ENCODE results near the gene DNAH7. TPM values are rescaled to one million over a fixed set of nuclear protein-coding genes. Genes with fewer than 3 reads are reported as not detected.
A peak's percentile ranks its signal among the peaks of the same experiment; 100 is the strongest.

The DNAH7 gene
- total and polyA plus RNA-seq, 7 donors: 0.04 to 0.29 (median 0.10) TPM; not detected in 1

DNA sequence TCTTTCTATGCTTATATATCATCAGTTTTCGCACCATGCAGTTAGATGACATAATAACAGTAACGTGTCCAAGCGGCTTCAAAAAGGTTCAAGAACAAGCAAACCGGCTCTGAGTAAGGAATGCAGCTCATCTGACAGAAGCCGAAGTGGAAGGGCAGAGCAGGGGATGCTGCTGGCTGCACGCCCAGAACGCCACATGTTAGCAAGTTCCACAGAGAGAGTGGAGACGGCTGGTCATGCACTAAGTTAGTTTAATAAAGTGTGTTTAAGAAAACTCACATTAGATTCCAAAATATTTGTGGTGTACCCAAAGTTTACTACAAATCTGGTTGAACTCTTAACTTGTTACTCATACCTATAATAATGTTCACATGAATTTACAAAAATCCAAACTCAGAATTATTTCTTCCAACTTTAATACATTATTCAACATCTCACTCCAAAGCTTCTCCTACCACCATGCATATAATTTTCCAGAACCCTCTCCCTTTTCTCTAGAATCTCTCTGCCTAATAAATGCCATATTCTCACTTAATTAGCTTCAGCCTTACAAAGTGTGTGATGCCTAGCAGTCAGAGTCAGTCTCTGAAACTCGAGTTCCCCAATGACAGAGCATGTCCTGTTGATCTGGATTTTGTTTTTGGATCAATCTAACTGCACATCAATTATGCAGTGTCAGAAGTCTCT is 170.0 kb downstream of the DNAH7 start:
- no peak for TF ChIP-seq CTCF (IDR thresholded peaks at IDR 0.05)

GRCh38 chr2:195891081-195891480 is 177.6 kb downstream of the DNAH7 start:
- H3K27me3 ChIP-seq (ENCODE audit: insufficient read depth in 3 of 3, low read length in 2 of 3): no peaks in the 10 kb centered on the region
- no peak for ATAC-seq
- TF ChIP-seq CTCF (IDR thresholded peaks at IDR 0.05): no peak
- no peak overlapping the region for H3K4me3 ChIP-seq
- intact Hi-C loops (cut with DNase I): no loop called here
- no peaks in the 10 kb centered on the region for H3K9me3 ChIP-seq
- H3K4me1 ChIP-seq: no peaks in the 10 kb centered on the region
- H3K36me3 ChIP-seq (ENCODE audit: insufficient read depth in 1 of 2, low read depth in 1 of 2): no peaks in the 10 kb centered on the region
- DNase-seq: no peak
- no peak overlapping the region for H3K27ac ChIP-seq
- WGBS, 3 donors: 76 to 83% (median 80%) methylated on average over 2 of the region's 2 CpGs

More for the DNA sequence above, 170.0 kb downstream of the DNAH7 start:
- ATAC-seq (no peak), DNase-seq (peak in 1 of 2 donors; percentile 43)
- Histone ChIP-seq H3K4me1 (no peaks in the 10 kb centered on the region), H3K4me3 (no peak overlapping the region), H3K36me3 (ENCODE audit: insufficient read depth in 1 of 2, low read depth in 1 of 2) (no peaks in the 10 kb centered on the region), H3K9me3 (no peaks in the 10 kb centered on the region), H3K27me3 (ENCODE audit: insufficient read depth in 3 of 3, low read length in 2 of 3) (no peaks in the 10 kb centered on the region), H3K27ac (no peak overlapping the region)
- intact Hi-C loops (cut with DNase I): no loop called here
- WGBS, 3 donors: 11 to 24% (median 12%) methylated on average over 9 of the region's 9 CpGs

DNA sequence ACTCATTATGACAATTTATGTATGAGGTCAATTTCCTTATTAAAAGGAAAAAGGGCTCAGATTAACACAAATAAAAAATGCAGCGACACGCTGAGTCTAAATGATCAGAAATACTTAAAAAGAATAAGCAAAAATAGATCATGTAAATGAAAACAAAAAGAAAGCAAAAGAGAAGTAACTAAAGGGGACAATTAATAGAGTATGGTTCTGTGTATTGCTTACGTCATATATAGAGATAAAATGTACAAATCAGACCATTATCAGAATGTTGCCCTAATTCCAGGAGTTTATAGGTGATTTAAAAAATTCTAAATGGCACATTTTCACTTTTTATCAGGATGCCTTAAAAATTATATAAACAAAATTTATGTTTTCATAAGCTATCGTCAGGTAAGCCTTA is 189.5 kb downstream of the DNAH7 start:
- Histone ChIP-seq H3K4me1 (no peaks in the 10 kb centered on the region), H3K4me3 (no peak overlapping the region), H3K27ac (no peak overlapping the region), H3K9me3 (no peaks in the 10 kb centered on the region), H3K36me3 (ENCODE audit: insufficient read depth in 1 of 2, low read depth in 1 of 2) (no peaks in the 10 kb centered on the region), H3K27me3 (ENCODE audit: insufficient read depth in 3 of 3, low read length in 2 of 3) (no peaks in the 10 kb centered on the region)
- WGBS, 3 donors: 87 to 93% (median 93%) methylated on average over 4 of the region's 4 CpGs
- intact Hi-C loops (cut with DNase I): no loop called here
- DNase-seq (no peak), ATAC-seq (no peak)
- no peak for TF ChIP-seq CTCF (IDR thresholded peaks at IDR 0.05)

GRCh38 chr2:195871326-195871725 is 197.3 kb downstream of the DNAH7 start:
- no peak overlapping the region for H3K4me3 ChIP-seq
- no peaks in the 10 kb centered on the region for H3K9me3 ChIP-seq
- DNase-seq: no peak
- WGBS, 3 donors: 93 to 95% (median 95%) methylated on average over 4 of the region's 4 CpGs
- ATAC-seq: no peak
- H3K36me3 ChIP-seq (ENCODE audit: insufficient read depth in 1 of 2, low read depth in 1 of 2): no peaks in the 10 kb centered on the region
- no peaks in the 10 kb centered on the region for H3K4me1 ChIP-seq
- no peak for TF ChIP-seq CTCF (IDR thresholded peaks at IDR 0.05)
- no peaks in the 10 kb centered on the region for H3K27me3 ChIP-seq (ENCODE audit: insufficient read depth in 3 of 3, low read length in 2 of 3)
- H3K27ac ChIP-seq: no peak overlapping the region
- intact Hi-C loops (cut with DNase I): no loop called here

GRCh38 chr2:195864316-195864715 is 204.3 kb downstream of the DNAH7 start:
- ATAC-seq: no peak
- WGBS, 3 donors: 95% methylated on average over 6 of the region's 6 CpGs

More at GRCh38 chr2:195864316-195864715, 204.3 kb downstream of the DNAH7 start:
- intact Hi-C loops (cut with DNase I): no loop called here
- DNase-seq: no peak
- Histone ChIP-seq H3K9me3 (no peaks in the 10 kb centered on the region), H3K4me3 (no peak overlapping the region), H3K4me1 (no peaks in the 10 kb centered on the region), H3K36me3 (ENCODE audit: insufficient read depth in 1 of 2, low read depth in 1 of 2) (no peaks in the 10 kb centered on the region), H3K27ac (no peak overlapping the region), H3K27me3 (ENCODE audit: insufficient read depth in 3 of 3, low read length in 2 of 3) (no peaks in the 10 kb centered on the region)
- TF ChIP-seq CTCF (IDR thresholded peaks at IDR 0.05): no peak

Measured in psoas muscle (tissue), 8 donors.